HG03095 (cell line): ENCODE results near the gene DLGAP1.

ENCODE experiments used
- ATAC-seq: cut with Tn5 transposase; IDR thresholded peaks from one replicate; pipeline ENCODE4 v1.9.1; 2021; ENCODE audit warnings: moderate library complexity; ENCODE audit not compliant: unreplicated experiment

Gene DLGAP1

GRCh38 chr18:3952031-3952430, 503.1 kb downstream of the DLGAP1 start:
- ATAC-seq = no peak

- ATAC-seq = no peak
Observed at GRCh38 chr18:3950668-3951404, 504.3 kb downstream of the DLGAP1 start.

GRCh38 chr18:3948958-3949357, 506.1 kb downstream of the DLGAP1 start:
- no peak for ATAC-seq

GRCh38 chr18:3947383-3947782, 507.7 kb downstream of the DLGAP1 start:
- ATAC-seq = no peak

- no peak for ATAC-seq
Observed at GRCh38 chr18:3935305-3935704, 519.8 kb downstream of the DLGAP1 start.

- no peak for ATAC-seq
Observed at GRCh38 chr18:3932276-3932675, 522.8 kb downstream of the DLGAP1 start.

- no peak for ATAC-seq
Observed at GRCh38 chr18:3931542-3932112, 523.5 kb downstream of the DLGAP1 start.

GRCh38 chr18:3931013-3931315, 524.1 kb downstream of the DLGAP1 start:
- ATAC-seq = no peak

- no peak for ATAC-seq
Observed at GRCh38 chr18:3930126-3931012, 524.7 kb downstream of the DLGAP1 start.

- ATAC-seq = no peak
Observed at GRCh38 chr18:3924455-3924854, 530.7 kb downstream of the DLGAP1 start.

- ATAC-seq = no peak
Observed at GRCh38 chr18:3923750-3924149, 531.4 kb downstream of the DLGAP1 start.

- ATAC-seq = no peak
Observed at GRCh38 chr18:3921826-3922225, 533.3 kb downstream of the DLGAP1 start.

GRCh38 chr18:3920832-3921231, 534.3 kb downstream of the DLGAP1 start:
- no peak for ATAC-seq

GRCh38 chr18:3919396-3920061, 535.6 kb downstream of the DLGAP1 start:
- ATAC-seq = no peak

- no peak for ATAC-seq
Observed at GRCh38 chr18:3916082-3916481, 539.0 kb downstream of the DLGAP1 start.

GRCh38 chr18:3914833-3915610, 540.1 kb downstream of the DLGAP1 start:
- ATAC-seq = no peak

- ATAC-seq = no peak
Observed at GRCh38 chr18:3914109-3914508, 541.0 kb downstream of the DLGAP1 start.

- no peak for ATAC-seq
Observed at GRCh38 chr18:3912705-3913104, 542.4 kb downstream of the DLGAP1 start.

GRCh38 chr18:3911413-3911812, 543.7 kb downstream of the DLGAP1 start:
- no peak for ATAC-seq

- no peak for ATAC-seq
Observed at GRCh38 chr18:3910512-3910911, 544.6 kb downstream of the DLGAP1 start.

- no peak for ATAC-seq
Observed at GRCh38 chr18:3907955-3908354, 547.2 kb downstream of the DLGAP1 start.
